Liver (tissue), 9 donors: Measurements from ENCODE around the gene ASS1. TPM values are rescaled to one million over a fixed set of nuclear protein-coding genes. Genes with fewer than 3 reads are reported as not detected.
"Not testable (repeated sequence)": the region's sequence is repeated elsewhere in the genome, so short reads cannot be mapped to it uniquely, and the experiment has no call there.

ENCODE experiments used
- DNase-seq: peaks from one replicate; pipeline ENCODE4 v3.0.0-alpha.2; 2017; ENCODE audit warnings: low spot score
- H3K27ac ChIP-seq, 2 donors: one replicate each; pipeline ENCODE4 v1.7.0; 2013; ENCODE audit warnings: inconsistent platforms in 2 of 2, low read length in 2 of 2, control low read depth in 1 of 2, low read depth in 1 of 2, mild to moderate bottlenecking in 1 of 2
- H3K27me3 ChIP-seq, 4 donors: one replicate each; pipeline versions ENCODE4 v1.6.1 to v1.7.0; 2013; ENCODE audit warnings: low read length in 3 of 4, inconsistent platforms in 1 of 4, mild to moderate bottlenecking in 1 of 4, moderate library complexity in 1 of 4; ENCODE audit not compliant: control insufficient read depth in 4 of 4, insufficient read depth in 4 of 4
- H3K36me3 ChIP-seq, 4 donors: one replicate each; pipeline versions ENCODE4 v1.6.1 to v1.7.0; 2013; ENCODE audit warnings: low read length in 3 of 4, mild to moderate bottlenecking in 3 of 4, low read depth in 1 of 4, moderate library complexity in 1 of 4; ENCODE audit not compliant: control insufficient read depth in 4 of 4, insufficient read depth in 3 of 4
- H3K4me1 ChIP-seq, 4 donors: one replicate each; pipeline versions ENCODE4 v1.6.1 to v1.7.0; 2013; ENCODE audit warnings: low read length in 3 of 4, mild to moderate bottlenecking in 3 of 4, moderate library complexity in 1 of 4; ENCODE audit not compliant: control insufficient read depth in 4 of 4, insufficient read depth in 4 of 4
- H3K4me3 ChIP-seq, 3 donors: one replicate each; pipeline versions ENCODE4 v1.6.1 to v1.7.0; 2013; ENCODE audit warnings: low read length in 3 of 3, control low read depth in 1 of 3, low read depth in 1 of 3, mild to moderate bottlenecking in 1 of 3
- H3K9ac ChIP-seq, 2 donors: one replicate each; pipeline ENCODE4 v1.7.0; 2013; ENCODE audit warnings: low read length in 2 of 2, mild to moderate bottlenecking in 2 of 2, moderate library complexity in 2 of 2, control low read depth in 1 of 2, low read depth in 1 of 2
- H3K9me3 ChIP-seq, 4 donors: one replicate each; pipeline versions ENCODE4 v1.6.1 to v1.7.0; 2013; ENCODE audit warnings: low read length in 3 of 4; ENCODE audit not compliant: control insufficient read depth in 4 of 4
- FOXA2 ChIP-seq: IDR thresholded peaks from 2 replicates; pipeline ENCODE4 v1.6.1; 2016; ENCODE audit warnings: antibody characterized with exemption
- HNF4G ChIP-seq: IDR thresholded peaks from 2 replicates; pipeline ENCODE4 v1.6.1; 2016; ENCODE audit warnings: antibody characterized with exemption
- RAD21 ChIP-seq, 2 donors: IDR thresholded peaks; 2 replicates each; pipeline ENCODE4 v1.6.1; 2016; ENCODE audit warnings: antibody characterized with exemption in 2 of 2, mild to moderate bottlenecking in 2 of 2
- SP1 ChIP-seq: IDR thresholded peaks from 2 replicates; pipeline ENCODE4 v1.6.1; 2018; ENCODE audit warnings: antibody characterized with exemption, mild to moderate bottlenecking
- WGBS: extraction: QIAGEN DNeasy Blood & Tissue Kit; methylation state at CpG from one replicate; pipeline ENCODE4 v1.1.7; 2013; 5-methylcytosine and 5-hydroxymethylcytosine counted together
- polyA plus RNA-seq, 2 donors: library from polyadenylated mRNA; stranded (reverse) in 1 of 2; unstranded in 1 of 2; fragments of 200-250 nt in 1 of 2; fragments of >200 nt in 1 of 2; fragmentation: Nextera tagmentation in 1 of 2; extraction: Ambion mirVana in 1 of 2; gene quantifications; one replicate each; pipeline versions ENCODE4 v1.2.1 to v1.2.3, GENCODE V29; 2013 to 2015
- total RNA-seq, 2 donors: library from RNA; depleted of rRNA; stranded (reverse); fragments of >200 nt; gene quantifications; one replicate each; pipeline ENCODE4 v1.2.3, GENCODE V29; 2014
- TF ChIP-seq, protein P1 (sequence below): IDR thresholded peaks from 2 replicates; pipeline ENCODE4 v1.6.1; 2016; ENCODE audit warnings: antibody characterized with exemption, mild to moderate bottlenecking
- TF ChIP-seq, protein P2 (sequence below): IDR thresholded peaks from 2 replicates; pipeline ENCODE4 v1.6.1; 2016; ENCODE audit warnings: antibody characterized with exemption
- donor health status: healthy.
- donor health status: healthy.
- donor health status: healthy.
- donor health status: healthy.
- donor health status: healthy.

The ASS1 gene
- total and polyA plus RNA-seq, 4 donors: 396 to 711 (median 533) TPM

DNA sequence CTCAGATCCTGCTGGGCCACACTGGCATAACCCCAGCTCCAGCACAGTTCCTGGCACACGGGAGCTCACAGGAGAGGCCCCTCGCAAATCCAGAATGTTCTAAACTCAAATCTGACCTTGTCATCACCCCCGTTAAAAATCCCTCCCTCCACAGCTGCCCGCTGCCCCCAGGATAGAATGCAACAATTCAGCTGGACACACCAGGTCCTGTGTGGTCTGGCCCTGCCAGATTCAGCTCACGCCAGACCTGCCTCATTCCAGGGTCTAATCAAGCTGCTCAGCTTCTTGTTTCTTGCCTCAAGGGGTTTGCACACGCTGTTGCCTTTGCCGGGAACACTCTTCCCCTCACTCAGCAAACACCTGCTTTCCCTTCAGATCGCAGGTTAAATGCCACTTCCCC, 45.0 kb upstream of the ASS1 start:
- Histone ChIP-seq H3K9ac (no peak overlapping the region), H3K9me3 (no peaks in the 10 kb centered on the region), H3K4me3 (no peak overlapping the region), H3K27ac (no peak overlapping the region), H3K4me1 (no peaks in the 10 kb centered on the region), H3K27me3 (no peaks in the 10 kb centered on the region), H3K36me3 (no peaks in the 10 kb centered on the region)
- TF ChIP-seq RAD21 (IDR thresholded peaks at IDR 0.05) (no peak), SP1 (no peak)
- TF ChIP-seq, protein P1, sequence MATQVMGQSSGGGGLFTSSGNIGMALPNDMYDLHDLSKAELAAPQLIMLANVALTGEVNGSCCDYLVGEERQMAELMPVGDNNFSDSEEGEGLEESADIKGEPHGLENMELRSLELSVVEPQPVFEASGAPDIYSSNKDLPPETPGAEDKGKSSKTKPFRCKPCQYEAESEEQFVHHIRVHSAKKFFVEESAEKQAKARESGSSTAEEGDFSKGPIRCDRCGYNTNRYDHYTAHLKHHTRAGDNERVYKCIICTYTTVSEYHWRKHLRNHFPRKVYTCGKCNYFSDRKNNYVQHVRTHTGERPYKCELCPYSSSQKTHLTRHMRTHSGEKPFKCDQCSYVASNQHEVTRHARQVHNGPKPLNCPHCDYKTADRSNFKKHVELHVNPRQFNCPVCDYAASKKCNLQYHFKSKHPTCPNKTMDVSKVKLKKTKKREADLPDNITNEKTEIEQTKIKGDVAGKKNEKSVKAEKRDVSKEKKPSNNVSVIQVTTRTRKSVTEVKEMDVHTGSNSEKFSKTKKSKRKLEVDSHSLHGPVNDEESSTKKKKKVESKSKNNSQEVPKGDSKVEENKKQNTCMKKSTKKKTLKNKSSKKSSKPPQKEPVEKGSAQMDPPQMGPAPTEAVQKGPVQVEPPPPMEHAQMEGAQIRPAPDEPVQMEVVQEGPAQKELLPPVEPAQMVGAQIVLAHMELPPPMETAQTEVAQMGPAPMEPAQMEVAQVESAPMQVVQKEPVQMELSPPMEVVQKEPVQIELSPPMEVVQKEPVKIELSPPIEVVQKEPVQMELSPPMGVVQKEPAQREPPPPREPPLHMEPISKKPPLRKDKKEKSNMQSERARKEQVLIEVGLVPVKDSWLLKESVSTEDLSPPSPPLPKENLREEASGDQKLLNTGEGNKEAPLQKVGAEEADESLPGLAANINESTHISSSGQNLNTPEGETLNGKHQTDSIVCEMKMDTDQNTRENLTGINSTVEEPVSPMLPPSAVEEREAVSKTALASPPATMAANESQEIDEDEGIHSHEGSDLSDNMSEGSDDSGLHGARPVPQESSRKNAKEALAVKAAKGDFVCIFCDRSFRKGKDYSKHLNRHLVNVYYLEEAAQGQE: no peak
- TF ChIP-seq, protein P2, sequence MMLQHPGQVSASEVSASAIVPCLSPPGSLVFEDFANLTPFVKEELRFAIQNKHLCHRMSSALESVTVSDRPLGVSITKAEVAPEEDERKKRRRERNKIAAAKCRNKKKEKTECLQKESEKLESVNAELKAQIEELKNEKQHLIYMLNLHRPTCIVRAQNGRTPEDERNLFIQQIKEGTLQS: no peak
- no peak for DNase-seq
- 90% methylated on average over 8 of the region's 8 CpGs for WGBS

GRCh38 chr9:130400870-130401269, 43.9 kb upstream of the ASS1 start:
- Histone ChIP-seq H3K27me3 (no peaks in the 10 kb centered on the region), H3K4me1 (no peaks in the 10 kb centered on the region), H3K4me3 (no peak overlapping the region), H3K27ac (no peak overlapping the region), H3K9me3 (no peaks in the 10 kb centered on the region), H3K36me3 (no peaks in the 10 kb centered on the region), H3K9ac (no peak overlapping the region)
- 94% methylated on average over 8 of the region's 8 CpGs for WGBS
- TF ChIP-seq FOXA2 (no peak), HNF4G (no peak)
- TF ChIP-seq, protein P1: no peak
- DNase-seq: no peak

GRCh38 chr9:130401742-130402141, 43.0 kb upstream of the ASS1 start:
- not testable (repeated sequence) for H3K36me3 ChIP-seq, H3K4me3 ChIP-seq, H3K27ac ChIP-seq, H3K4me1 ChIP-seq, H3K9me3 ChIP-seq, DNase-seq, H3K27me3 ChIP-seq, H3K9ac ChIP-seq
- 96% methylated on average over 3 of the region's 3 CpGs for WGBS
